ENCODE results near the gene UBAC2.

- no peak for TF ChIP-seq CTCF (IDR thresholded peaks at IDR 0.05)
- TF ChIP-seq POLR2A (IDR thresholded peaks at IDR 0.05) = no peak
Observed at GRCh38 chr13:99294958-99295357, 94.3 kb downstream of the UBAC2 start.

Measured in heart left ventricle (tissue), 13 donors.